Measurements from ENCODE around the gene RGS4.

DNA sequence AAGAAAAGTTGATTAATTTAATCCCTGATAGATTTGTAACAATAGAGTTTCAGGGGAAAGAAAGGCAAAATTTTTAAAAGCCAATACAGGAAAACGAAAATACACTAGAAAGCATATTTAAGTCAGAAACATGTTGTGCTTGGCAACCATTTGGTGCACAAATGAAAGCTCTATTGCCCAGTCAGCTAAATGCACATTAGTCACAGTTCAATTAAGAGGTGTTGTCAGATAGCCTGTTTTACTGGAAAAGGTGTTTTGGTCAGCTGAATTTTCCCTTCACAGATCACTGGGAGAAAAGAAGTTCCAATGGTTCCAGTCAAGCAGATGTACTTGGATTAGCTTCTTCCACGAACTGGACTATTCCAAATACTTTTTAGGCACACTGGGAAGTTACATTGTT, 25.4 kb downstream of the RGS4 start:
- TF ChIP-seq, protein P1, sequence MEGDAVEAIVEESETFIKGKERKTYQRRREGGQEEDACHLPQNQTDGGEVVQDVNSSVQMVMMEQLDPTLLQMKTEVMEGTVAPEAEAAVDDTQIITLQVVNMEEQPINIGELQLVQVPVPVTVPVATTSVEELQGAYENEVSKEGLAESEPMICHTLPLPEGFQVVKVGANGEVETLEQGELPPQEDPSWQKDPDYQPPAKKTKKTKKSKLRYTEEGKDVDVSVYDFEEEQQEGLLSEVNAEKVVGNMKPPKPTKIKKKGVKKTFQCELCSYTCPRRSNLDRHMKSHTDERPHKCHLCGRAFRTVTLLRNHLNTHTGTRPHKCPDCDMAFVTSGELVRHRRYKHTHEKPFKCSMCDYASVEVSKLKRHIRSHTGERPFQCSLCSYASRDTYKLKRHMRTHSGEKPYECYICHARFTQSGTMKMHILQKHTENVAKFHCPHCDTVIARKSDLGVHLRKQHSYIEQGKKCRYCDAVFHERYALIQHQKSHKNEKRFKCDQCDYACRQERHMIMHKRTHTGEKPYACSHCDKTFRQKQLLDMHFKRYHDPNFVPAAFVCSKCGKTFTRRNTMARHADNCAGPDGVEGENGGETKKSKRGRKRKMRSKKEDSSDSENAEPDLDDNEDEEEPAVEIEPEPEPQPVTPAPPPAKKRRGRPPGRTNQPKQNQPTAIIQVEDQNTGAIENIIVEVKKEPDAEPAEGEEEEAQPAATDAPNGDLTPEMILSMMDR (IDR thresholded peaks at IDR 0.05; ENCODE audit: poor library complexity): no peak
- no peak for TF ChIP-seq EZH2 (IDR thresholded peaks at IDR 0.05; ENCODE audit: borderline replicate concordance)
